Calu3 (cell line): Measurements from ENCODE around the gene TRAF3. TPM values are rescaled to one million over a fixed set of nuclear protein-coding genes. Genes with fewer than 3 reads are reported as not detected.

ENCODE experiments used
- BruUV-seq: library from RNA; stranded (reverse); fragments of 400-500 nt; replicated peaks from 2 replicates; lab custom pipeline; 2021; lab: Mats Ljungman, UMichigan
- CTCF ChIA-PET: fragments of 300-600 bp; sonication (Branson Sonifier 250); formaldehyde crosslinking; loops from one replicate; lab custom pipeline; 2022; ENCODE audit warnings: antibody characterized with exemption; lab: Charles Lee
- DNase-seq: peaks from one replicate; pipeline ENCODE4 v3.0.0; 2022
- H3K27ac Mint-ChIP-seq: one replicate; pipeline ENCODE4 v1.8.0; 2022; ENCODE audit warnings: mixed read lengths; ENCODE audit not compliant: unreplicated experiment
- H3K27me3 Mint-ChIP-seq: one replicate; pipeline ENCODE4 v1.8.0; 2022; ENCODE audit warnings: mixed read lengths; ENCODE audit not compliant: unreplicated experiment
- H3K36me3 Mint-ChIP-seq: one replicate; pipeline ENCODE4 v1.8.0; 2022; ENCODE audit warnings: mild to moderate bottlenecking, moderate library complexity, mixed read lengths; ENCODE audit not compliant: insufficient read depth, unreplicated experiment
- H3K4me1 Mint-ChIP-seq: one replicate; pipeline ENCODE4 v1.8.0; 2022; ENCODE audit warnings: mild to moderate bottlenecking, low read depth, mixed read lengths; ENCODE audit not compliant: unreplicated experiment
- H3K4me3 Mint-ChIP-seq: one replicate; pipeline ENCODE4 v1.8.0; 2022; ENCODE audit warnings: mild to moderate bottlenecking, low read depth, moderate library complexity, mixed read lengths; ENCODE audit not compliant: unreplicated experiment
- H3K9me3 Mint-ChIP-seq: one replicate; pipeline ENCODE4 v1.8.0; 2022; ENCODE audit warnings: low read depth, mixed read lengths; ENCODE audit not compliant: unreplicated experiment
- CTCF ChIP-seq: fragments of 200-600 bp; IDR thresholded peaks from one replicate; pipeline ENCODE4 v1.8.0; 2022; ENCODE audit warnings: antibody characterized with exemption; ENCODE audit not compliant: unreplicated experiment
- intact Hi-C: fragments of 100-400 bp; cut with micrococcal nuclease; formaldehyde crosslinking; loops from one replicate; pipeline ENCODE4 v1.10.0; 2022; ENCODE audit not compliant: unreplicated experiment
- total RNA-seq: library from RNA; stranded (reverse); gene quantifications from 2 replicates; pipeline ENCODE4 v1.2.3, GENCODE V29; 2022

Gene TRAF3
- total RNA-seq, 1 experiment from 2014 or later: 24.2 TPM

- CTCF ChIA-PET: no interaction called here
- H3K4me1 Mint-ChIP-seq: peaks cover 6% of the 10 kb centered on the region
- H3K9me3 Mint-ChIP-seq: no peaks in the 10 kb centered on the region
- no peaks in the 10 kb centered on the region for H3K27me3 Mint-ChIP-seq
- no peak overlapping the region for H3K4me3 Mint-ChIP-seq
- H3K36me3 Mint-ChIP-seq: peaks cover 9% of the 10 kb centered on the region
- TF ChIP-seq CTCF: no peak
- DNase-seq: no peak
- H3K27ac Mint-ChIP-seq: no peak overlapping the region
- intact Hi-C loops: no loop called here
- no TSS peak for BruUV-seq
Measured at GRCh38 chr14:102827716-102828115, 50.5 kb downstream of the TRAF3 start.

- TF ChIP-seq CTCF: no peak
- Mint-ChIP-seq H3K27me3 (no peaks in the 10 kb centered on the region), H3K27ac (no peak overlapping the region), H3K36me3 (peaks cover 9% of the 10 kb centered on the region), H3K4me1 (peaks cover 6% of the 10 kb centered on the region), H3K4me3 (no peak overlapping the region), H3K9me3 (no peaks in the 10 kb centered on the region)
- intact Hi-C loops: no loop called here
- DNase-seq: no peak
- CTCF ChIA-PET: no interaction called here
- no TSS peak for BruUV-seq
Measured at GRCh38 chr14:102828151-102828550, 50.9 kb downstream of the TRAF3 start.

- CTCF ChIA-PET: no interaction called here
- Mint-ChIP-seq H3K27me3 (no peaks in the 10 kb centered on the region), H3K4me3 (no peak overlapping the region), H3K4me1 (peaks cover 6% of the 10 kb centered on the region), H3K27ac (no peak overlapping the region), H3K9me3 (no peaks in the 10 kb centered on the region), H3K36me3 (peaks cover 10% of the 10 kb centered on the region)
- TF ChIP-seq CTCF: no peak
- intact Hi-C loops: no loop called here
- BruUV-seq: no TSS peak
- DNase-seq: no peak
Measured at GRCh38 chr14:102829016-102829548, 51.8 kb downstream of the TRAF3 start.

DNA sequence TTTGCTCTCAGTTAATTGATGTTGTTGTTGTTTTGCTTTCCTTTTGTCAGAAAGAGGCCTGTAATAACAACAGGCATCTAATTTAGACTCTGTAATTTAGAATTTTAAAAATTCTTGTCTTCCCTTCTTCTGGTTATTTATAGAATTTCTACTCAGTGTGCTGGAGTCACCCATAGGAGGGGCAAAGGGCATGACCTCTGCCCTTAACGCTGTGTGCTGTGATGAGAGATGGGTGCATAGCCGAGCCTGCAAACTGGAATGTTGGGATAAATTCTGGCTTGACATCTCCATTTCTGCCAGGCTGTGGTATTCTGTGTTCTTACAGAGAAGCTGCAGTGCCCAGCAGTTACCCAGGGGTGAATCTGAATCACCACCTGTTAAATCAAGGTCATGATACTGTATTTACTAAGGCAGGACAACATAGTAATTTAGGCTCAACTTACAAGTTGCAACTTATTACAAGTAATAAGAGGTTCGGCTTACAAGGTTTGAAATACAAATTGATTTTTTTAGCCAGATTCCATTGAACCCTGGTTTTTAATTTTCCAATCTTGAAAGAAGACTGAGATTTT is 53.3 kb downstream of the TRAF3 start:
- Mint-ChIP-seq H3K36me3 (peaks cover 14% of the 10 kb centered on the region), H3K27me3 (no peaks in the 10 kb centered on the region), H3K4me1 (peaks cover 6% of the 10 kb centered on the region), H3K4me3 (no peak overlapping the region), H3K9me3 (no peaks in the 10 kb centered on the region), H3K27ac (no peak overlapping the region)
- intact Hi-C loops: no loop called here
- DNase-seq: no peak
- no peak for TF ChIP-seq CTCF
- CTCF ChIA-PET: no interaction called here
- no TSS peak for BruUV-seq
